Measurements from ENCODE around the gene DTX3L. TPM values are rescaled to one million over a fixed set of nuclear protein-coding genes. Genes with fewer than 3 reads are reported as not detected.

DTX3L gene
- polyA plus RNA-seq, 3 donors, result 8.6 to 29.0 (median 17.7) TPM

DNA sequence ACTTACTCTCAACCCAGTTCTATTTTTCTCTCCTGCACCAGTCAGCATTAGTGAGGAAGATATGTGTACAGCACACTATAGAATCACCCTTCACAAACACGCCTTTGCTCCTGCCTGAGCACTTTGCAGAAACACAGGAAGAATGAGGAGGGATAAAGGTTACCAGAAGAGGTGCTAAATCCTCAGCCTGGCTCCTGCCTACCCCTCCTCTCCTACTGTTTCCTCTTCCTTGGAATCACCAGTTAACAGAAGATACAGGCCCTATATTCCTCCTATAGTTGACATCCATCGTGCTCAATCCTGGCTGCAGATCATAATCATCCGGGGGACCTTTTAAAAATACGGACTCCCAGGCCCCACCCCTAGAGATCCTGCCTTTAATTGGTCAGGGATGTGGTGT, 42.2 kb downstream of the DTX3L start:
- H3K79me2 ChIP-seq (ENCODE audit: insufficient read depth, low read length), result no peaks in the 10 kb centered on the region
- DNase-seq, result no peak
- intact Hi-C loops (cut with micrococcal nuclease), result no loop called here
- no peak overlapping the region for H2AFZ ChIP-seq (ENCODE audit: insufficient read depth, low read depth, low read length, poor library complexity, severe bottlenecking)
- no peaks in the 10 kb centered on the region for H3K36me3 ChIP-seq (replicated peaks in 1 of 2; ENCODE audit: control insufficient read depth in 1 of 2, insufficient read depth in 2 of 2, low read length in 2 of 2)
- no peaks in the 10 kb centered on the region for H3K27me3 ChIP-seq (ENCODE audit: control insufficient read depth in 2 of 2, insufficient read depth in 2 of 2, low read length in 2 of 2)
- H3K4me2 ChIP-seq (replicated peaks; ENCODE audit: extremely low read depth, low read length, poor library complexity, severe bottlenecking), result no peak overlapping the region
- H3K4me3 ChIP-seq (replicated peaks in 1 of 3; ENCODE audit: low read depth in 2 of 3, low read length in 3 of 3), result no peak overlapping the region
- H3K36me3 Mint-ChIP-seq, result peaks cover 0 to 5% of the 10 kb centered on the region in 2 donors
- H3K27ac Mint-ChIP-seq, result no peak overlapping the region
- H3K27ac ChIP-seq (ENCODE audit: low read depth in 1 of 2, low read length in 2 of 2), result no peak overlapping the region
- H4K20me1 ChIP-seq (ENCODE audit: insufficient read depth, low read length), result no peaks in the 10 kb centered on the region
- H3K9ac ChIP-seq (ENCODE audit: insufficient read depth, low read length, poor library complexity, severe bottlenecking), result no peak overlapping the region
- no peaks in the 10 kb centered on the region for H3K9me3 Mint-ChIP-seq
- no CpG with 5 or more reads among the region's 4 CpGs for WGBS (ENCODE audit: insufficient coverage)
- H3K4me1 ChIP-seq (ENCODE audit: control insufficient read depth in 1 of 2, insufficient read depth in 2 of 2, low read length in 2 of 2), result no peaks in the 10 kb centered on the region
- H3K4me1 Mint-ChIP-seq, result peaks cover 7% of the 10 kb centered on the region
- no peaks in the 10 kb centered on the region for H3K9me3 ChIP-seq (replicated peaks in 1 of 2; ENCODE audit: control insufficient read depth in 1 of 2, insufficient read depth in 1 of 2, low read length in 2 of 2)
- H3K4me3 Mint-ChIP-seq, result no peak overlapping the region
- TF ChIP-seq, protein P1, sequence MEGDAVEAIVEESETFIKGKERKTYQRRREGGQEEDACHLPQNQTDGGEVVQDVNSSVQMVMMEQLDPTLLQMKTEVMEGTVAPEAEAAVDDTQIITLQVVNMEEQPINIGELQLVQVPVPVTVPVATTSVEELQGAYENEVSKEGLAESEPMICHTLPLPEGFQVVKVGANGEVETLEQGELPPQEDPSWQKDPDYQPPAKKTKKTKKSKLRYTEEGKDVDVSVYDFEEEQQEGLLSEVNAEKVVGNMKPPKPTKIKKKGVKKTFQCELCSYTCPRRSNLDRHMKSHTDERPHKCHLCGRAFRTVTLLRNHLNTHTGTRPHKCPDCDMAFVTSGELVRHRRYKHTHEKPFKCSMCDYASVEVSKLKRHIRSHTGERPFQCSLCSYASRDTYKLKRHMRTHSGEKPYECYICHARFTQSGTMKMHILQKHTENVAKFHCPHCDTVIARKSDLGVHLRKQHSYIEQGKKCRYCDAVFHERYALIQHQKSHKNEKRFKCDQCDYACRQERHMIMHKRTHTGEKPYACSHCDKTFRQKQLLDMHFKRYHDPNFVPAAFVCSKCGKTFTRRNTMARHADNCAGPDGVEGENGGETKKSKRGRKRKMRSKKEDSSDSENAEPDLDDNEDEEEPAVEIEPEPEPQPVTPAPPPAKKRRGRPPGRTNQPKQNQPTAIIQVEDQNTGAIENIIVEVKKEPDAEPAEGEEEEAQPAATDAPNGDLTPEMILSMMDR (IDR thresholded peaks at IDR 0.05), result no peak
- peaks cover 0 to 2% (median 1%) of the 10 kb centered on the region in 3 donors for H3K27me3 Mint-ChIP-seq (ENCODE audit: low read depth in 3 of 3)

DNA sequence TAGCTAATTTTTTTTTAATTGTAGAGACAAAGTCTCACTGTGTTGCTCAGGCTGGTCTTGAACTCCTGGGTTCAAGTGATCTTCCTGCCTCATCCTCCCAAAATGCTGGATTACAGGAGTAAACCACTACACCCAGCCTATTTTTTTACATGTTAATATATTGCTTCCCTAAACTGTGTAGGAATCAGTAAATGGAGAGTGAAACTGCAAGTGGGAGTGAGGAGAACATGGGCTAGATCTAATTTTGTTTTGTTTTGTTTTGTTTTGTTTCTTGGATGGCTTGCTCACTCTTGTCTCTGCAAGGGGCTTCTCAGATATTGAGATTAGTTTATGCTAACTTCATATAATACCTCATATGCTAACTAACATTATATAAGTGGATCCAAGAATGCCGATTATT, 44.8 kb downstream of the DTX3L start:
- H3K36me3 ChIP-seq (replicated peaks in 1 of 2; ENCODE audit: control insufficient read depth in 1 of 2, insufficient read depth in 2 of 2, low read length in 2 of 2), result no peaks in the 10 kb centered on the region
- TF ChIP-seq, protein P1 (IDR thresholded peaks at IDR 0.05), result no peak
- H3K9me3 ChIP-seq (replicated peaks in 1 of 2; ENCODE audit: control insufficient read depth in 1 of 2, insufficient read depth in 1 of 2, low read length in 2 of 2), result no peaks in the 10 kb centered on the region
- no peaks in the 10 kb centered on the region for H3K27me3 ChIP-seq (ENCODE audit: control insufficient read depth in 2 of 2, insufficient read depth in 2 of 2, low read length in 2 of 2)
- peaks cover 0 to 9% of the 10 kb centered on the region in 2 donors for H3K36me3 Mint-ChIP-seq
- no peak overlapping the region for H2AFZ ChIP-seq (ENCODE audit: insufficient read depth, low read depth, low read length, poor library complexity, severe bottlenecking)
- DNase-seq, result no peak
- no peak overlapping the region for H3K27ac ChIP-seq (ENCODE audit: low read depth in 1 of 2, low read length in 2 of 2)
- no peak overlapping the region for H3K4me3 Mint-ChIP-seq
- H3K4me3 ChIP-seq (replicated peaks in 1 of 3; ENCODE audit: low read depth in 2 of 3, low read length in 3 of 3), result no peak overlapping the region
- H4K20me1 ChIP-seq (ENCODE audit: insufficient read depth, low read length), result no peaks in the 10 kb centered on the region
- H3K4me1 ChIP-seq (ENCODE audit: control insufficient read depth in 1 of 2, insufficient read depth in 2 of 2, low read length in 2 of 2), result no peaks in the 10 kb centered on the region
- peaks cover 0 to 3% (median 0%) of the 10 kb centered on the region in 7 donors for H3K9me3 Mint-ChIP-seq
- peaks cover 1 to 4% (median 2%) of the 10 kb centered on the region in 3 donors for H3K27me3 Mint-ChIP-seq (ENCODE audit: low read depth in 3 of 3)
- peak overlapping the region in 1 of 7 donors; percentile 77 for H3K27ac Mint-ChIP-seq
- no CpG with 5 or more reads among the region's 1 CpG for WGBS (ENCODE audit: insufficient coverage)
- no peaks in the 10 kb centered on the region for H3K79me2 ChIP-seq (ENCODE audit: insufficient read depth, low read length)
- no peak overlapping the region for H3K9ac ChIP-seq (ENCODE audit: insufficient read depth, low read length, poor library complexity, severe bottlenecking)
- intact Hi-C loops (cut with micrococcal nuclease), result no loop called here
- peaks cover 10% of the 10 kb centered on the region for H3K4me1 Mint-ChIP-seq
- H3K4me2 ChIP-seq (replicated peaks; ENCODE audit: extremely low read depth, low read length, poor library complexity, severe bottlenecking), result no peak overlapping the region
